Activated CD4-positive, alpha-beta T cell treated with anti-CD3 and anti-CD28 coated beads, Interleukin-2, amount 10 ng/mL, durations not matched to agents 24 days and 14 days (primary cell): ENCODE results near the gene SORCS2. TPM values are rescaled to one million over a fixed set of nuclear protein-coding genes. Genes with fewer than 3 reads are reported as not detected.
"Not testable (repeated sequence)": the region's sequence is repeated elsewhere in the genome, so short reads cannot be mapped to it uniquely, and the experiment has no call there.

Experiments
- DNase-seq: peaks from one replicate; pipeline ENCODE4 v3.0.0; 2022
- H3K27ac Mint-ChIP-seq: one replicate; pipeline ENCODE4 v1.8.0; 2022; ENCODE audit warnings: mild to moderate bottlenecking, mixed read lengths
- H3K27me3 Mint-ChIP-seq: one replicate; pipeline ENCODE4 v1.8.0; 2022; ENCODE audit warnings: mixed read lengths
- H3K36me3 Mint-ChIP-seq: one replicate; pipeline ENCODE4 v1.8.0; 2022; ENCODE audit warnings: low read depth, mild to moderate bottlenecking, mixed read lengths
- H3K4me1 Mint-ChIP-seq: one replicate; pipeline ENCODE4 v1.8.0; 2021; ENCODE audit warnings: mixed read lengths
- H3K4me3 Mint-ChIP-seq: one replicate; pipeline ENCODE4 v1.8.0; 2022; ENCODE audit warnings: mild to moderate bottlenecking, moderate library complexity, mixed read lengths
- H3K9me3 Mint-ChIP-seq: one replicate; pipeline ENCODE4 v1.8.0; 2021; ENCODE audit warnings: mixed read lengths
- intact Hi-C: fragments of 100-400 bp; cut with micrococcal nuclease; formaldehyde crosslinking; loops from one replicate; pipeline ENCODE4 v1.15.1; 2023
- total RNA-seq: library from RNA; stranded (reverse); gene quantifications from 2 replicates; pipeline ENCODE4 v1.2.3, GENCODE V29; 2022

The SORCS2 gene
- total RNA-seq, 1 donor from 2014 or later, result not detected

GRCh38 chr4:7590899-7591298 lies 398.6 kb downstream of the SORCS2 start:
- peaks cover 9% of the 10 kb centered on the region for H3K9me3 Mint-ChIP-seq
- intact Hi-C loops, result no loop called here
- no peaks in the 10 kb centered on the region for H3K27me3 Mint-ChIP-seq
- H3K36me3 Mint-ChIP-seq, result no peaks in the 10 kb centered on the region
- H3K4me1 Mint-ChIP-seq, result no peaks in the 10 kb centered on the region
- no peak for DNase-seq
- H3K4me3 Mint-ChIP-seq, result no peak overlapping the region
- H3K27ac Mint-ChIP-seq, result no peak overlapping the region

GRCh38 chr4:7591409-7592053 lies 399.2 kb downstream of the SORCS2 start:
- no peak for DNase-seq
- intact Hi-C loops, result no loop called here
- Mint-ChIP-seq H3K4me1 (no peaks in the 10 kb centered on the region), H3K36me3 (no peaks in the 10 kb centered on the region), H3K9me3 (peaks cover 5% of the 10 kb centered on the region), H3K27ac (no peak overlapping the region), H3K4me3 (no peak overlapping the region), H3K27me3 (no peaks in the 10 kb centered on the region)

- no peak for DNase-seq
- Mint-ChIP-seq H3K9me3 (no peaks in the 10 kb centered on the region), H3K27me3 (no peaks in the 10 kb centered on the region), H3K4me1 (no peaks in the 10 kb centered on the region), H3K27ac (no peak overlapping the region), H3K4me3 (no peak overlapping the region), H3K36me3 (no peaks in the 10 kb centered on the region)
- intact Hi-C loops, result no loop called here
Measured at GRCh38 chr4:7593646-7594412, 401.5 kb downstream of the SORCS2 start.

GRCh38 chr4:7595934-7596461 lies 403.7 kb downstream of the SORCS2 start:
- intact Hi-C loops, result no loop called here
- no peaks in the 10 kb centered on the region for H3K27me3 Mint-ChIP-seq
- H3K27ac Mint-ChIP-seq, result no peak overlapping the region
- H3K36me3 Mint-ChIP-seq, result no peaks in the 10 kb centered on the region
- no peaks in the 10 kb centered on the region for H3K4me1 Mint-ChIP-seq
- no peak overlapping the region for H3K4me3 Mint-ChIP-seq
- DNase-seq, result no peak
- H3K9me3 Mint-ChIP-seq, result no peaks in the 10 kb centered on the region

- Mint-ChIP-seq H3K9me3 (no peaks in the 10 kb centered on the region), H3K36me3 (no peaks in the 10 kb centered on the region), H3K4me1 (no peaks in the 10 kb centered on the region), H3K27ac (no peak overlapping the region), H3K27me3 (no peaks in the 10 kb centered on the region), H3K4me3 (no peak overlapping the region)
- intact Hi-C loops, result no loop called here
- DNase-seq, result no peak
Measured at GRCh38 chr4:7596918-7597606, 404.7 kb downstream of the SORCS2 start.

GRCh38 chr4:7598939-7599790 lies 406.8 kb downstream of the SORCS2 start:
- no peak overlapping the region for H3K4me3 Mint-ChIP-seq
- no peaks in the 10 kb centered on the region for H3K4me1 Mint-ChIP-seq
- H3K9me3 Mint-ChIP-seq, result no peaks in the 10 kb centered on the region
- no peak for DNase-seq
- intact Hi-C loops, result no loop called here
- H3K27ac Mint-ChIP-seq, result no peak overlapping the region
- H3K27me3 Mint-ChIP-seq, result no peaks in the 10 kb centered on the region
- H3K36me3 Mint-ChIP-seq, result no peaks in the 10 kb centered on the region

GRCh38 chr4:7600247-7600646 lies 407.9 kb downstream of the SORCS2 start:
- Mint-ChIP-seq H3K9me3 (no peaks in the 10 kb centered on the region), H3K27ac (no peak overlapping the region), H3K27me3 (no peaks in the 10 kb centered on the region)

GRCh38 chr4:7602166-7602565 lies 409.8 kb downstream of the SORCS2 start:
- H3K9me3 Mint-ChIP-seq, DNase-seq, H3K36me3 Mint-ChIP-seq, H3K27ac Mint-ChIP-seq, intact Hi-C loops, H3K27me3 Mint-ChIP-seq, H3K4me1 Mint-ChIP-seq, H3K4me3 Mint-ChIP-seq: not testable (repeated sequence)

More at GRCh38 chr4:7600247-7600646, 407.9 kb downstream of the SORCS2 start:
- Mint-ChIP-seq H3K36me3 (no peaks in the 10 kb centered on the region), H3K4me3 (no peak overlapping the region), H3K4me1 (no peaks in the 10 kb centered on the region)
- intact Hi-C loops, result no loop called here
- no peak for DNase-seq

- Mint-ChIP-seq H3K4me3 (no peak overlapping the region), H3K36me3 (no peaks in the 10 kb centered on the region), H3K27me3 (no peaks in the 10 kb centered on the region)
Measured at GRCh38 chr4:7607156-7607910, 415.0 kb downstream of the SORCS2 start.

GRCh38 chr4:7608046-7608445 lies 415.7 kb downstream of the SORCS2 start:
- Mint-ChIP-seq H3K36me3 (no peaks in the 10 kb centered on the region), H3K27me3 (no peaks in the 10 kb centered on the region), H3K27ac (no peak overlapping the region), H3K4me3 (no peak overlapping the region), H3K4me1 (no peaks in the 10 kb centered on the region), H3K9me3 (no peaks in the 10 kb centered on the region)
- DNase-seq, result no peak
- intact Hi-C loops, result no loop called here

More at GRCh38 chr4:7607156-7607910, 415.0 kb downstream of the SORCS2 start:
- no peaks in the 10 kb centered on the region for H3K4me1 Mint-ChIP-seq
- intact Hi-C loops, result no loop called here
- H3K9me3 Mint-ChIP-seq, result no peaks in the 10 kb centered on the region
- no peak for DNase-seq
- H3K27ac Mint-ChIP-seq, result no peak overlapping the region

GRCh38 chr4:7609316-7609715 lies 417.0 kb downstream of the SORCS2 start:
- no peaks in the 10 kb centered on the region for H3K27me3 Mint-ChIP-seq
- no peaks in the 10 kb centered on the region for H3K36me3 Mint-ChIP-seq
- H3K9me3 Mint-ChIP-seq, result no peaks in the 10 kb centered on the region
- H3K4me1 Mint-ChIP-seq, result no peaks in the 10 kb centered on the region
- H3K27ac Mint-ChIP-seq, result no peak overlapping the region
- H3K4me3 Mint-ChIP-seq, result no peak overlapping the region
- intact Hi-C loops, result no loop called here
- DNase-seq, result no peak

- Mint-ChIP-seq H3K4me3 (no peak overlapping the region), H3K36me3 (no peaks in the 10 kb centered on the region), H3K27me3 (no peaks in the 10 kb centered on the region), H3K27ac (no peak overlapping the region), H3K4me1 (no peaks in the 10 kb centered on the region), H3K9me3 (no peaks in the 10 kb centered on the region)
- intact Hi-C loops, result no loop called here
- DNase-seq, result no peak
Measured at GRCh38 chr4:7610022-7610670, 417.8 kb downstream of the SORCS2 start.
